NCI-H1930 (cell line): Measurements from ENCODE around the gene ZNF516.

Experiments
- DNase-seq, 2 experiments: peaks; one replicate each; lab custom pipeline; 2025; lab: John Stamatoyannopoulos, UW

The ZNF516 gene

DNA sequence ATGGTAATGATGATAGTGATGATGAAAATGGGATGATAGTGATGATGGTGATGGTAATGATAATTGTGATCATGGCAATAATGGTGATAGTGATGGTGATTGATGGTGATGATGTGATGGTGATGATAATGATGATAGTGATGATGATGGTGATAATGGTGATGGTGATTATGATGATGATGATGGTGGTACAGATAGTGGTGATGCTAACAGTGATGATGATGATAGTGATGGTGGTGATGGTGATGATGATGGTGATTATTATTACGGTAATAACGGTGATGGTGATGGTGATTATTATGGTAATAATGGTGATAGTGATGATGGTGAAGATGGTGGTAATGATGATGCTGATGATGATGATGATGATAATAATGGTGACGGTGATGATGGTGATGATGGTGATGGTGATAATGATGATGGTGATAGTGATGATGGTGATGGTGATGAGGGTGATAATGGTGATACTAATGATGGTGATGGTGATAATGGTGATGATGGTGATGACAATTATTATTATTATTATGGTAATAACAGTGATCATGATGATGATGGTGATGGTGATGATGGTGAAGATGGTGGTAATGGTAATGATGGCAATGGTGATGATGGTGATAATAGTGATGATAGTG lies 151.0 kb downstream of the ZNF516 start:
- no peak for DNase-seq

DNA sequence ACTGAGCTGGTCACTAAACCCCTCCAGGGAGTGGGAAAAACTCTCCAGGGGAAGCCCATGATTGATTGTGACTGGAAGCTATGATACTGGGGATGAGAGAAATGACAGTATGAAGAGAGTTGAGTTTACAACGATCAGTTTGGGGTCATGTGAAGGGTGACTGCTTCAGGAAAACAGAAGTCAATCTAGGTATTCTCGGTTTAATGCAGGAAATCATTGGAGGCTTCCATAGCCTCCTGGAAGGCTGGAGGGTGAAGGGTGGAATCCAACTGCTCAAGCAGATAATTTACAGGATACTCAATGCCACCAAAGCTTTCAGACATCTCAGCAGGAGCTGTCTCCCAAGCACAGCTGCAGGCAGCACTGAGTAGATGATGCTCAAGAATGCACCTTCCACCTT lies 154.6 kb downstream of the ZNF516 start:
- no peak for DNase-seq

DNA sequence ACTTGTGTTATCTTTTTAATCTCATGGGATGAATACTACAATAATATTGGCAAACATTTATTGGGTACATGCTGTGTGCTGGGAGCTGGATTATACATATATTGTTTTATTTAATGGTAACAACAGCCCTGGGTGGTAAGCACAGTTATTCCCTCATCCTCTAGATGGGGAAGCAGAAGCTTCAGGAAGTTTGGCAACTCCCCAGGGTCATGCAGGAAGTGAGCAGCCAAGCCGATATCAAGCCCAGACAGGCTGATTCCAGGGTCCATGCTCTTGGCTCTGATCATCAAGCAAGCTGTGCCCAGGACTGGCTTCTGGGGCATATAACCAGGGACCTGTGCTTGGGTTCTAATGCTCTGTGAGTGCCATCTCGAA lies 155.8 kb downstream of the ZNF516 start:
- no peak for DNase-seq

DNA sequence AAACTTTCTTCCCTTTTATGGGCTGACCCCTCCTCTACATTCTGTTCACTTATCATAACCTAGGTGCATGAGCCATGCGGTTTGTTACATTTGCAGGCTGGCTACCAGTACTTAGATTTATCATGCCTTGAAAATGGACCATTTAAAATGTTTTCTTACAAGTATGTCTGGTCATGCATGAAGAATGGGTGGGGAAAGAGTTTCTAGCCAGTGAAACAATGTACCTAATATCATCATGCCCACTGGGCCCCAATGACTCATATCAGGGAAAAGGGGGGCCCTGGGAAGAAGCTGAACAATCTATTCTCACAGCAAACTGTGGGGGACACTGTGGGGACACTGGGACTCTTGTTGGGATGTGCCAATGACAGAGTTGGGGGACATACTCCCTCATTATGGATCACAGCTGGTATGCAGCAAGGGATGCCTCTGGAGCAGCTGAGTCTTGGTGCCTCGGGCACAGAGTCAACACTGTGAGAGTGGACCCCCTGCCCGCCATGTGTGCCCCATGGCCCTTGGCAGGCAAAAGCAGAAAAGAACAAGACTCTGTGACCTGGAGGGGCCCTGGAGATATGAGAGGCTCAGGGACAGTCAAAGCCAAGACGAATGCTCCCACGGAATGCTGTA lies 156.3 kb downstream of the ZNF516 start:
- DNase-seq, result no peak

DNA sequence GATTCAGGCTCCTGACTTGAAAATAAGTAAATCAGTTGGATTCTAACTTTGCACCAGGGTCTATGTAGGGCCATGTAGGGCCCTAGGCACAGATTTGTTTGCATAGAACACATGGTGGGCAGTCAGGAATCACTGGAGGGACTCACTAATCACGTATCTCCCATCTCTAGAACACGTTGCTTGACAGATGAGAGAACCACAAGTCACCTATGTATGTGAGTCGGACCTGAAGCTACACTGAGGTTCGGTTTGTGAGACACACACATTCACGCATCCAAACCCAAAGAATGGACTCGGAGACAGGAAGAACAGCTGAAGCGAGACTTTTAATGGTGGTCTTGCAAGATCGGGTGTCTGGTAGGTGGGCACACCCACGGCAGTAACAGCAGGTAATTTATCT lies 157.0 kb downstream of the ZNF516 start:
- DNase-seq, result no peak

DNA sequence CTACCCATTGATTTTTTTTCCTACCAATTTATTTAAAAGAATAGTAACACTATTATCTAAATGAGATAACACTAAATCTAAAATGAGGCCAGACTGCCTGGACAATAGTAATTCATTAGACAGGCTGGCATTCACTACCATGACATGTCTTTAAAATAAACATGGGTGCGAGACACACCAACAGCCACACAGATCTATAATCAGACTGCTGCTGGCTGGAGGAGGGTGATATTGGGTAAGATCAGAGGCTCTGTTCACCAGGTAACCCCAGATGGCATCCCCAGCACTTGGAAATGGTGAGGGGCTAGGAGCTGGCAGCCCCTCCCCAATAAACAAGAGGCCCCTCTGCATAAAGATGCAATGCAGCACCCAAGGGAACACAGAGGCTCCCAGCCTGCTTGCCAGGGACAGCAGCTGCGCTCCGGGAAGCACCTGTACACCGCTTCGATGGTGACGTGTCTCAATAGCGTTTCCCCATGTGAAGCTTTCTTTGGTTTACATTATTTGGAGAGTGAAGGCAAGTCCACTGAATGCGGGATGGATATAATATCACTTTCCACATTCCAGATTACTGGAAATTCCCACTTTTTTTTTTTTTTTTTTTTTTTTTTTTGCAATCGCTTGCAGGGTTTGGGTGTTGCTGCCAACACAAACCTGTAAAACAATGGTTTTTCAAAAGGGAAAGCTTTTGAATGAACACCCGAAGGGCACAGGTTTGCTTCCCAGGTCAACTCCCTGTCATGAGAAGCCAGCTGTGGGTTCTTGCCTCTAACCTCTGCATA lies 159.0 kb downstream of the ZNF516 start:
- DNase-seq, result no peak

DNA sequence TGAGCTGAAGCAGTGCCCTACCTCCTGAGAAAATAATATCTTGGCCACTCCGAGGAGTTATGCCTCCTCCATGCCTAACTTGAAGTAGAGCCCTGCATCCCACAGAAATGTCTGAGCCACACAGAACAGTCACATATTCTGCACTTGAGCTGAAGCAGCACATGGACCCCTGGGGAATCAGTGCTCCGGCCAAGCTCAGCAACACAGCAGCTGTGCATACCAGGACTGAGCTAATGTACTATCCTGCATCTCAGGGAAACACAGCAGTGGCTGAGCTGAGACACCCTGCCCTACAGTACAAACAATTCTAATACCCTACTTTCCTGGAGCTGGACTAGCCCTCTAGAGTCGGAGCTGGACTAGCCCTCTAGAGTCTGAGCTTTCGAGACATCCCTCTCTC lies 166.9 kb downstream of the ZNF516 start:
- DNase-seq, result no peak

DNA sequence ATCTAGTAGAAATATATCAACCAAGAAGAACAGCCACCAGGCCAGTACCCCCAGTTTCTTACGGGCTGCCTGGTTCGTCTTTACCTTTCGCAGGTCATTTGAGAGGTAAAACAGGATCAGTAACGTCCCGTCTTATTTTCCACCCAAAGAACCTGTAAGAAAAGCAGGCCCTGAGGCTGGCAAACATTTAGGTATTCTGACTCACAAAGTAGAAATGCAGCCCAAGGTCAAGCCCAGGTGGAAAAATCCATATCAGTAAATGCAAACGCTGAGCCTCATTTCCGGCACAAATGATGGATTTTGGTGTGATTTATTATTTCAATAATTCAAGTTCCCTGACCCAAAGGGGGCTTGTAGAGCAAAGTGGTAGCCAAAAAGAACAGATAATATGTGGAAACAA lies 171.2 kb downstream of the ZNF516 start:
- DNase-seq, result no peak

DNA sequence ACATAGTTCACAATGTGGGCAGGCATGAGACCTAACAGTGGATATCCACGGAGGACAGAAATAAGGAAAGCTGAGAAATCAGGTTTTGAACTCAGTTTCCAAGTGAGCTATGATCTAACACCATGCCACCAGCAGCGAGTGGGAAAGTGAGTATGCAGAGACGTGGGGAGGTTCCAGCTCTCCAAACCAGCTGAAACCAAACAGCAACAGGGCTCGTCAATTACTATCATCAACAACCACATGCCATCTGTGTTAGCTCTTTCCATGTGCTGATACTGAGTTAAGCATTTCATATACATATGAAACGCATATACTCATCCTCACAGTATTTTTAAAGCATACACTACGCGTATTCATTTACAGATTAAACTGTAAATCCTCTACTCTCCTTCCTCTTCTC lies 172.4 kb downstream of the ZNF516 start:
- no peak for DNase-seq

DNA sequence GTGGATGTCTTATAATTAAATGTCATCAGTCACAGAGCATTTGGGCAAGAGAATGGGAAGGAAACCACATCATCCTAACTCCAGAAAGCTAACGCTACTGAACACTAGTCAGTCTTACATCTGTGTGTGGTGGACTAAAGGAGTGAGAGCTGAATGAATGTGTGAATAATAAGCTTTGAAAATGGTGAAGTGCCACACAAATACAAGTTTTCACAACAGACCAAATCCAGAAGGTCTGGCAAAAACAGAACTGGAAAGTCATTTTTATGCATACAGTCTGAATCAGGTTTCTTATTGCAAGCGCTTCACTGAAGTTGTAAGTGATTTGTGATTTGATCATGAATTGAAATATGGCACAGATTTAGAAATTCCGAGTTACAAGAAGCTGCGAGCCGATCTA lies 175.7 kb downstream of the ZNF516 start:
- no peak for DNase-seq

DNA sequence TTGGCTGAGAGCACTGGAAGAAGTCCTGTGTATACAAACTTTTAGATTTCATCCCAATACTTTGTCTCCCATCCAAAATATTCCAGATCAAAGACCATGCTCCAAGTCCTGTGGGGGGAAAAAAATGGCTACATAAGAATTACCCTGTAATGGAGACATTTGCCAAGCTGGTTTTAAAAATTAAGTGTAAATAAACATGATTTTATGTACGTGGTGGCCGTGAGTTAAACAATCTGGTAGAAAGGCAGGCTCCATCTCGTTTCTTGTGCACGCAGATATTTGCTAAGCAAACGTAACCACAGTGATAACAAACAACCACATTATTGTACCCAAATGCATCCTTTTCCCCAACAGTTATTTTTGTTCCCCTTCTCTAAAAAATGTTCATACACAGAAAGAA lies 176.4 kb downstream of the ZNF516 start:
- no peak for DNase-seq

DNA sequence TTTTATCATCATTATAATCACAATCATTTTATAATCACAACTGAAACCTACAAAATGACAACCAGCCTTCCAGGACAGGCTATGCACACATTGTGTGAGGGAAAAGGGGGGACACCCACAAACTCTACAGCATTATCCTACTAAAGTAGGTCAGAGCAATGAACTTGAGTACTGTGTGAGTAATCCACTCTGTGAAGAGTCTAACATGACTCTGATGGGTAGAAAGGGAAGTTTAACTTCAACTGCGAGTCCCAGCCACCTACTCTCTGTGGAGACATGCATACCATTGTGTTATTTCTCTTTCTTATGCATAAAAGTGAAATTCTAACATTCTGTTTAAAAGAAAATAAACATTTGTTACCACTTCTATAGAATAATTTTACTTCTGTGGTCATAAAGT lies 177.9 kb downstream of the ZNF516 start:
- DNase-seq, result no peak

DNA sequence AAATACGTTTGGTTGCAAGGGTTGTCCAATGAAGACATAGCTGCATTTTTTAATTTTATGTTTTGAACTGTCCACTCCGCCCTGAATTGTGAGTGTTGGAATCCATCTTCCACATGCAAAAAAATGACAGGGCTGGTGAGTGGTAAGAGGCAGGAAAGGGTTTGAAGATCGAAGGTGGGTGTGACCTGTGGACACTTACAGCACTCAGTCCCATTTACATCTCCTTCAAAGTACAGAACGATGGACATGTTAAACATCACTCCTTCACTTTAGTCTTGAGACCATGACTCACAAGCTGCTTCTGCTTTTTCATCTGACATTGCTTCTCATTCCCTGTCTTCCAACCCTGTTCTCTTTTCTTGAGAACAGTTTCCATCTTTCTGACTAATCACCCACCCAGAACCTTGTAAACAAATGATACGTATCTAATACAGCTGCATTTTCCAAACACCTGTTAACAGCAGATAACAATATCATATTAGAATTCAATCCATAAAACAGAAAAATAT lies 179.3 kb downstream of the ZNF516 start:
- DNase-seq, result no peak

DNA sequence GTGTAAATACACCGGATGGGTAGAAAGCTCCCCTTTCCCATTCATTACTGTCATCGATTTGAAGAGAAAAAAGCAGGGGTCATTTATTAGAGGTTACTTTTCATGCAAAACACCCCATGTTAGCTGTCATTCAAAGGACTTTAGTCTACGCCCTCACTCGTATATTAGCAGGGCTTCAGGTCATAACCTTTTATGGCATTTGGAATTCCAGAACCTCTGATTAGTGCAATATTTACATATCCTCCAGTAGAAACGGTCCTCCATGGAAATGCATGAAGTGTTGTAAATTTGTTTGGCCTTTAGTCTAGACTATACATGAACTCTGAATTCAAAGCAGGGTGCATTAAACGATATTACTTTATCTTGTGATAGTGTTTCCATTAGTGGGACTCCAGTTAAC lies 180.5 kb downstream of the ZNF516 start:
- no peak for DNase-seq

DNA sequence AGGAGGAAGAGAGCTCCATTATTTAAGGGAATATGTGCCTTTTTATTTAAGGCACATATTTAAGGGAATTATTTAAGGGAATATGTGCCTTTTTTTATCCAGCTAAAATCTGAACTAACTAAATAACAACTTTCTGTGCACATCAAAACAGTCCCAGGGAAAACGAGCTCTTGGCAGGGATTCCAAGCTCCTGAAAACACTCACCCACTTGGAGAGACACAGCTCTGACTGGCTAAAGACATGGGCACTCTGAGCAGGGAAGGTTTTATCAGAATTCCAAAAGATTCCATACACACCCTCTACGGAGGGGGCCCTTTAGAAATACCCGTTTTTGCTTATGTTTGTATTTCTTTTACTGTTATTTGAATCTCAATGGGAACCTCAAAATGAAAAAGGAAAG lies 181.0 kb downstream of the ZNF516 start:
- no peak for DNase-seq
